Measurements from ENCODE around the gene DIRAS1.
"Not testable (repeated sequence)": the region's sequence is repeated elsewhere in the genome, so short reads cannot be mapped to it uniquely, and the experiment has no call there.

DIRAS1 gene

GRCh38 chr19:2703691-2704216, 17.4 kb downstream of the DIRAS1 start:
- no peak for DNase-seq

GRCh38 chr19:2703077-2703437, 18.1 kb downstream of the DIRAS1 start:
- no peak for DNase-seq

GRCh38 chr19:2702170-2703076, 18.7 kb downstream of the DIRAS1 start, which contains the start of gene GNG7:
Gene GNG7 (minus strand): TSS chr19:2702694. CDS start chr19:2520688, 182,006 bp downstream.
- peak; percentile 84 to 94 (median 90) for DNase-seq

- DNase-seq = no peak
Measured at GRCh38 chr19:2701361-2702169, 19.6 kb downstream of the DIRAS1 start.

- no peak for DNase-seq
Measured at GRCh38 chr19:2700660-2701360, 20.4 kb downstream of the DIRAS1 start.

- no peak for DNase-seq
Measured at GRCh38 chr19:2699413-2700140, 21.6 kb downstream of the DIRAS1 start.

- no peak for DNase-seq
Measured at GRCh38 chr19:2694196-2694595, 27.0 kb downstream of the DIRAS1 start.

- DNase-seq = no peak
Measured at GRCh38 chr19:2693492-2694160, 27.5 kb downstream of the DIRAS1 start.

- no peak for DNase-seq
Measured at GRCh38 chr19:2691951-2692350, 29.2 kb downstream of the DIRAS1 start.

- no peak for DNase-seq
Measured at GRCh38 chr19:2690856-2691255, 30.3 kb downstream of the DIRAS1 start.

GRCh38 chr19:2686360-2686759, 34.8 kb downstream of the DIRAS1 start:
- no peak for DNase-seq

GRCh38 chr19:2685204-2685704, 35.9 kb downstream of the DIRAS1 start:
- DNase-seq = no peak

- DNase-seq = no peak
Measured at GRCh38 chr19:2683430-2684003, 37.7 kb downstream of the DIRAS1 start.

GRCh38 chr19:2680808-2681207, 40.4 kb downstream of the DIRAS1 start:
- no peak for DNase-seq

GRCh38 chr19:2679439-2679838, 41.7 kb downstream of the DIRAS1 start:
- no peak for DNase-seq

- DNase-seq = not testable (repeated sequence)
Measured at GRCh38 chr19:2678948-2679347, 42.2 kb downstream of the DIRAS1 start.

- DNase-seq = no peak
Measured at GRCh38 chr19:2678044-2678671, 43.0 kb downstream of the DIRAS1 start.

- no peak for DNase-seq
Measured at GRCh38 chr19:2676823-2677222, 44.3 kb downstream of the DIRAS1 start.

- DNase-seq = no peak
Measured at GRCh38 chr19:2675892-2676291, 45.3 kb downstream of the DIRAS1 start.

GRCh38 chr19:2670217-2670616, 51.0 kb downstream of the DIRAS1 start:
- no peak for DNase-seq
